ENCODE results near the gene ORC2.

GRCh38 chr2:200929334-200930249 is 33.9 kb downstream of the ORC2 start:
- TF ChIP-seq E2F5 (CRISPR knock-in tag; IDR thresholded peaks at IDR 0.05) (no peak), MXD4 (CRISPR knock-in tag; IDR thresholded peaks at IDR 0.05; ENCODE audit: borderline replicate concordance) (no peak)

All from WTC11 (cell line).